A673 (cell line): Measurements from ENCODE around the gene PHF3.

ENCODE experiments used
- CTCF ChIP-seq: fragments of 300-800, 200-600 bp; sonication (generic); conservative IDR thresholded peaks from 2 replicates; pipeline ENCODE4 v1.5.1; 2017; ENCODE audit warnings: low read depth, mild to moderate bottlenecking, antibody characterized with exemption, low read length, moderate library complexity, mixed read lengths
- EZH2 ChIP-seq: fragments of 200-600 bp; sonication (generic); IDR thresholded peaks from 2 replicates; pipeline ENCODE4 v1.6.1; 2017; ENCODE audit warnings: borderline replicate concordance, low read depth, mild to moderate bottlenecking, mixed read lengths, antibody characterized with exemption, low read length; ENCODE audit not compliant: poor library complexity, severe bottlenecking

GRCh38 chr6:63635215-63635587 lies 401 bp upstream of the PHF3 start:
- TF ChIP-seq CTCF: no peak
- no peak for TF ChIP-seq EZH2
